Caco-2 (cell line): ENCODE data around the gene GAS5. TPM values are rescaled to one million over a fixed set of nuclear protein-coding genes. Genes with fewer than 3 reads are reported as not detected.

Experiments used
- BruUV-seq: library from RNA; stranded (reverse); fragments of 400-500 nt; replicated peaks from 2 replicates; lab custom pipeline; 2021; lab: Mats Ljungman, UMichigan
- CTCF ChIA-PET: fragments of 300-600 bp; sonication (Branson Sonifier 250); formaldehyde crosslinking; loops from one replicate; lab custom pipeline; 2022; ENCODE audit warnings: antibody characterized with exemption; lab: Charles Lee
- POLR2A ChIA-PET: fragments of 300-600 bp; sonication (Branson Sonifier 250); formaldehyde crosslinking; loops from one replicate; lab custom pipeline; 2022; ENCODE audit warnings: antibody characterized with exemption; lab: Charles Lee
- DNase-seq, 2 experiments: peaks; one replicate each; pipeline versions ENCODE4 v3.0.0 to v3.0.0-alpha.2; 2020 to 2022
- H3K27me3 ChIP-seq: replicated peaks from 2 replicates; pipeline ENCODE4 v1.6.0; 2011; ENCODE audit warnings: low read length; ENCODE audit not compliant: control insufficient read depth, insufficient read depth
- H3K36me3 ChIP-seq: 2 replicates; pipeline ENCODE4 v1.5.1; 2011; ENCODE audit warnings: low read length; ENCODE audit not compliant: control insufficient read depth, insufficient read depth
- H3K4me1 ChIP-seq: fragments of 250-450 bp; sonication (Bioruptor Pico); 2 replicates; pipeline ENCODE4 v1.5.1; 2020; ENCODE audit warnings: mild to moderate bottlenecking
- H3K4me3 ChIP-seq: 2 replicates; pipeline ENCODE4 v1.5.1; 2011; ENCODE audit warnings: low read depth, mild to moderate bottlenecking, control low read depth, low read length
- H3K9me3 ChIP-seq: fragments of 250-450 bp; sonication (Bioruptor Pico); 2 replicates; pipeline ENCODE4 v1.5.1; 2020; ENCODE audit warnings: mild to moderate bottlenecking, moderate library complexity
- H3K27ac Mint-ChIP-seq: one replicate; pipeline ENCODE4 v1.8.0; 2022; ENCODE audit warnings: mixed read lengths; ENCODE audit not compliant: unreplicated experiment
- H3K27me3 Mint-ChIP-seq: one replicate; pipeline ENCODE4 v1.8.0; 2022; ENCODE audit warnings: mixed read lengths; ENCODE audit not compliant: insufficient read depth, unreplicated experiment
- H3K36me3 Mint-ChIP-seq: one replicate; pipeline ENCODE4 v1.8.0; 2022; ENCODE audit warnings: mild to moderate bottlenecking, mixed read lengths; ENCODE audit not compliant: insufficient read depth, unreplicated experiment
- H3K4me1 Mint-ChIP-seq: one replicate; pipeline ENCODE4 v1.8.0; 2022; ENCODE audit warnings: low read depth, mixed read lengths; ENCODE audit not compliant: unreplicated experiment
- H3K4me3 Mint-ChIP-seq: one replicate; pipeline ENCODE4 v1.8.0; 2022; ENCODE audit warnings: mild to moderate bottlenecking, moderate library complexity, mixed read lengths; ENCODE audit not compliant: unreplicated experiment
- H3K9me3 Mint-ChIP-seq: one replicate; pipeline ENCODE4 v1.8.0; 2022; ENCODE audit warnings: mixed read lengths; ENCODE audit not compliant: unreplicated experiment
- CTCF ChIP-seq, 2 experiments: fragments of 200-600 bp in 1 of 2; IDR thresholded peaks; 1 replicate in 1 of 2; 2 replicates in 1 of 2; pipeline versions ENCODE4 v1.5.1 to v1.8.0; 2011 to 2022; ENCODE audit warnings: antibody characterized with exemption in 1 of 2, control low read depth in 1 of 2, inconsistent platforms in 1 of 2, low read depth in 1 of 2, low read length in 1 of 2, mild to moderate bottlenecking in 1 of 2, moderate library complexity in 1 of 2; ENCODE audit not compliant: insufficient read depth in 1 of 2, severe bottlenecking in 1 of 2, unreplicated experiment in 1 of 2
- intact Hi-C: fragments of 100-400 bp; cut with micrococcal nuclease; formaldehyde crosslinking; loops from one replicate; pipeline ENCODE4 v1.10.0; 2022; ENCODE audit not compliant: unreplicated experiment
- total RNA-seq: library from RNA; stranded (reverse); gene quantifications from 2 replicates; pipeline ENCODE4 v1.2.3, GENCODE V29; 2022

GAS5 gene
- total RNA-seq, 1 experiment from 2014 or later: 641 TPM

GRCh38 chr1:173853074-173853473 is 14.7 kb downstream of the GAS5 start:
- Mint-ChIP-seq H3K4me1 (peaks cover 12% of the 10 kb centered on the region), H3K4me3 (no peak overlapping the region), H3K27me3 (no peaks in the 10 kb centered on the region), H3K9me3 (no peaks in the 10 kb centered on the region), H3K36me3 (peaks cover 72% of the 10 kb centered on the region), H3K27ac (no peak overlapping the region)
- H3K4me1 ChIP-seq: peaks cover 6% of the 10 kb centered on the region; the same call in 1 of the 2 replicates
- CTCF ChIA-PET: no interaction called here
- TF ChIP-seq CTCF (IDR thresholded peaks at IDR 0.05; ENCODE audit: insufficient read depth in 1 of 2, low read depth in 1 of 2, low read length in 1 of 2, severe bottlenecking in 1 of 2, unreplicated experiment in 1 of 2): no peak
- POLR2A ChIA-PET: no interaction called here
- no peak overlapping the region for H3K4me3 ChIP-seq
- no peak for DNase-seq
- intact Hi-C loops: no loop called here
- no peaks in the 10 kb centered on the region for H3K9me3 ChIP-seq
- no TSS peak for BruUV-seq
- no peaks in the 10 kb centered on the region; the same call in 1 of the 2 replicates for H3K36me3 ChIP-seq
- no peaks in the 10 kb centered on the region for H3K27me3 ChIP-seq

- no peaks in the 10 kb centered on the region for H3K9me3 Mint-ChIP-seq
- H3K36me3 Mint-ChIP-seq: peaks cover 68% of the 10 kb centered on the region
- no peak for DNase-seq
- H3K27me3 ChIP-seq: no peaks in the 10 kb centered on the region
- ChIA-PET POLR2A (no interaction called here), CTCF (no interaction called here)
- H3K9me3 ChIP-seq: no peaks in the 10 kb centered on the region
- intact Hi-C loops: no loop called here
- no peak overlapping the region for H3K27ac Mint-ChIP-seq
- H3K4me1 Mint-ChIP-seq: peaks cover 12% of the 10 kb centered on the region
- no TSS peak for BruUV-seq
- H3K4me3 Mint-ChIP-seq: no peak overlapping the region
- TF ChIP-seq CTCF (IDR thresholded peaks at IDR 0.05; ENCODE audit: insufficient read depth in 1 of 2, low read depth in 1 of 2, low read length in 1 of 2, severe bottlenecking in 1 of 2, unreplicated experiment in 1 of 2): no peak
- peaks cover 6% of the 10 kb centered on the region; the same call in 1 of the 2 replicates for H3K4me1 ChIP-seq
- no peaks in the 10 kb centered on the region for H3K27me3 Mint-ChIP-seq
- no peak overlapping the region for H3K4me3 ChIP-seq
- no peaks in the 10 kb centered on the region; the same call in 1 of the 2 replicates for H3K36me3 ChIP-seq
These were observed 15.7 kb downstream of the GAS5 start for GRCh38 chr1:173852105-173852504.

- no peak for TF ChIP-seq CTCF (IDR thresholded peaks at IDR 0.05; ENCODE audit: insufficient read depth in 1 of 2, low read depth in 1 of 2, low read length in 1 of 2, severe bottlenecking in 1 of 2, unreplicated experiment in 1 of 2)
- no TSS peak for BruUV-seq
- Mint-ChIP-seq H3K36me3 (peaks cover 47% of the 10 kb centered on the region), H3K27ac (no peak overlapping the region), H3K27me3 (no peaks in the 10 kb centered on the region), H3K4me1 (no peaks in the 10 kb centered on the region), H3K9me3 (no peaks in the 10 kb centered on the region), H3K4me3 (no peak overlapping the region)
- Histone ChIP-seq H3K27me3 (no peaks in the 10 kb centered on the region), H3K4me1 (no peaks in the 10 kb centered on the region), H3K36me3 (no peaks in the 10 kb centered on the region), H3K4me3 (no peak overlapping the region), H3K9me3 (no peaks in the 10 kb centered on the region)
- ChIA-PET POLR2A (no interaction called here), CTCF (no interaction called here)
- intact Hi-C loops: no loop called here
- no peak for DNase-seq
These were observed 35.0 kb downstream of the GAS5 start for GRCh38 chr1:173832748-173833147.
